NCI-H146 treated with DMSO at 0.1 percent for 48 hours (cell line): ENCODE measurements around the gene TIGD1.

Source experiments
- DNase-seq: peaks from one replicate; lab custom pipeline; 2025; ENCODE audit not compliant: unreplicated experiment; lab: John Stamatoyannopoulos, UW

Gene TIGD1

DNA sequence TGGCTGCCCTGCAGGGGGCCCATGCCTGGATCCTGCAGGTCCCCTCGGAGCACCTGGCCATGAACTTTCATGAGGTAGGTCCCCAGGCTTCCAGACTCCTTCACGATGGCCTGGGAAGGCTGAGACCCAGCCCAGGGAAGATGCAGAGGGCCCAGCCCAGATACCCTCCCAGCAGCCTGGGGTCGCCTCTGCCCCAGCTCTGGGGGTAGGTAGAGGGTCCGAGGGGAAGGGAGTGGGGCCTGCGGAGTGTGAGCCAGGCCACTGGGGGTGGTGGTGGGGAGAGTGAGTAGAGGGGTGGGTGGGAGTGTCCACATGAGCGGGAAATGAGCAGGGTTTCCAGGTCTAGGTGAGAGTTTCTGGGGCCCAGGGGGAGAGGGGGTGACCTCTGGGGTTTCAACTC, 25.6 kb downstream of the TIGD1 start:
- no peak for DNase-seq

DNA sequence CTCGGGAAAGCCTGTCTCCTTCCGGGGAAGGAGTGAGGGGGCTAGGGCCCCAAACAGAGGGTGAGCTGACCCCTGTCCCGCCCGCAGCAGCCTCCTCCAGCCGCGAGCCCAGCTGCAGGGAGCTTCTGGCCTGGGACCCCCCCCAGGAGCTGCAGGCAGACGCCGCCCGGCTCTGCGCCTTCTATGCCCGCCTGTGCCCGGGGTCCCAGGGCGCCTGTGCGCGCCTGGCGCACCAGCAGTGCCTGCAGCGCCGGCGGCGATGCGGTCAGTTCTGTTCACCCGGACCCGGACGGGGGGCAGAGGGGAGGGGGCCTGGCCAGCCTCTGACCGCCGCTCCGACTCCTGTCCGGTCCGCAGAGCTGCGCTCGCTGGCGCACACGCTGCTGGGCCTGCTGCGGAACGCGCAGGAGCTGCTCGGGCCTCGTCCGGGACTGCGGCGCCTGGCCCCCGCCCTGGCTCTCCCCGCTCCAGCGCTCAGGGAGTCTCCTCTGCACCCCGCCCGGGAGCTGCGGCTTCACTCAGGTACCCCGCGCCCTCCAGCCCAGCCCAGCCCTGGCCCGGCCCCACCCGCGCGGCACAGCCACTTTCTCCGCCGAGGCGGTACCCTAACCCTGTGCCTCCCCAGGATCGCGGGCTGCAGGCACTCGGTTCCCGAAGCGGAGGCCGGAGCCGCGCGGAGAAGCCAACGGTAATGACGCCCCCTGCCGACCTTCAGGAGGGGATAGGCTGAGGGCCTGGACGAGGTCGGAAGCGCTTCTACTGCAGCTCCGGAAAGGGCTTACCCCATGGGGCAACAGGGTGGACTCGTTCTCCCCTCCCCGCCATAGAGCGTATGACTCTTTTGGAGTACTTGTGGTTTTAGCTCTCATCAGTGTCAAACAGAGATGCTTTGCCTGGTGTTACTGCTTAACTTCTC, 26.4 kb downstream of the TIGD1 start:
- no peak for DNase-seq

DNA sequence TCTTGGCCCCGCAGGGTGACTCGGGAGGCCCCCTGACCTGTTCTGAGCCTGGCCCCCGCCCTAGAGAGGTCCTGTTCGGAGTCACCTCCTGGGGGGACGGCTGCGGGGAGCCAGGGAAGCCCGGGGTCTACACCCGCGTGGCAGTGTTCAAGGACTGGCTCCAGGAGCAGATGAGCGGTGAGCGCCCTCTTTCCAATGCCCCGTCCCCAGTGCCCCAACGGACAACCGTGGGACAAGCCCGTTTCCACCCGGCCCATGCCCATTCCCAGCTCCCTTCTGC, 27.0 kb downstream of the TIGD1 start:
- DNase-seq = no peak

DNA sequence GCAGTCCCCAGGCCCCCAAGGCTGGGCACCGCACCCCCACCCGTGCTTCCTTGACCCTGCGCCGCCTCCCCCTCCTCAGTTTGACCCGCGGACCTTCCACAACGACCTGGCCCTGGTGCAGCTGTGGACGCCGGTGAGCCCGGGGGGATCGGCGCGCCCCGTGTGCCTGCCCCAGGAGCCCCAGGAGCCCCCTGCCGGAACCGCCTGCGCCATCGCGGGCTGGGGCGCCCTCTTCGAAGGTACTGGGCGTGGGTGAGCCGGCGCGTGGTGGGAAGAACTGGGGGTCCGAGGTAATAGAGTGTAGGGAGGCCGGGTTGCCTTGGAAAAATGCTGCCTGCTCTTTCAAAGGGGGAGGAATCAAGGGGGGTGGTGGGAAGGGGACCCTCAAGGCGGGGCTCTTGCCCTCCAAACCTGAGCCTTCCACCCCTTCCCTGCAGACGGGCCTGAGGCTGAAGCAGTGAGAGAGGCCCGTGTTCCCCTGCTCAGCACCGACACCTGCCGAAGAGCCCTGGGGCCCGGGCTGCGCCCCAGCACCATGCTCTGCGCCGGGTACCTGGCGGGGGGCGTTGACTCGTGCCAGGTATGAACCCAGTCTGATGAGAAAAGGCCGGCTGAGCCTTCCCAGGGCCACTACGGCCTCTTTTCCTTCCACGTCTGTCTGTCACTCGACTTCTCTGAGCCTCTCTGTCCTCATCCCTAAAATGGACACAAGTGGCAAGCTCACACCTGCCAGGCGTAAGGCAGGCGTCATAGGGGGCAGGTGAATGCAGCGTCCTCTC, 27.5 kb downstream of the TIGD1 start:
- DNase-seq = no peak

DNA sequence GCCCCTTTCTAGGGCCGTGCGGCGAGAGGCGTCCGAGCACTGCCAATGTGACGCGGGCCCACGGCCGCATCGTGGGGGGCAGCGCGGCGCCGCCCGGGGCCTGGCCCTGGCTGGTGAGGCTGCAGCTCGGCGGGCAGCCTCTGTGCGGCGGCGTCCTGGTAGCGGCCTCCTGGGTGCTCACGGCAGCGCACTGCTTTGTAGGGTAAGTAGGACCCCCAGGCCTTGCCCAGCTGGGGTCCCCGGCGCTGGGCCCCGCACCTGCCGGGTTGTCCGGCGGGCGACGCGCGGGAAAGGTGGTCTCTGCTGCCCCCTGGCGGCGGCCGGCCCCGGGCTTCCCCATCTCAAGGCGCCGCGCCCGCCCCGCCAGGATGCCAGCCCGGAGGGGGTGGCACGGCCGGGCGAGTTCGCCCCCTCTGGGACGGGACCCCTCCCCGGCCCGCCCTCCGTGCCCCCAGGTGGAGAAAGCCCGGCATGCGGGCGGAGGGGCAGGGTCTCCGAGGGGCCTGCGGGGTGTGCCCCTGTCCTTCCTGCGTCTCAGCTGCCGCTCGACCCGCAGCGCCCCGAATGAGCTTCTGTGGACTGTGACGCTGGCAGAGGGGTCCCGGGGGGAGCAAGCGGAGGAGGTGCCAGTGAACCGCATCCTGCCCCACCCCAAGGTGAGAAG, 28.3 kb downstream of the TIGD1 start:
- no peak for DNase-seq

DNA sequence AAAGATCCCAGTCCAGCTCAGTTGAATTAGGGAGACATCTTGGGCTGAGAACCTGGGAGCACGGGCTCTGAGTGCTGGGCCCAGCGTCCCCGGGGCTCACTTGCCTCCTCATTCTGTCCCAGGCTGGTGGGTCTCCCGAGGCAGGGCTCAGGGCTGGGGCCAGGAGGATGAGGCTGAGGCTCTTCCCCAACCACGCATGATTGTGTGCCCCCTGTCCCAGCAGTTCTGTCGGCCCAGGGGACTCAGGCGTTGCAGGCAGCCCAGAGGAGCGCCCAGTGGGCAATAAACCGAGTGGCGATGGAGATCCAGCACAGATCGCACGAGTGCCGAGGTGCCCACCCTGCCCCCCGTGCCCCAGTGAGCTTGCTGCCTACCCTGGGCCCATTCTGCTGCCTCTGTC, 29.3 kb downstream of the TIGD1 start:
- no peak for DNase-seq

DNA sequence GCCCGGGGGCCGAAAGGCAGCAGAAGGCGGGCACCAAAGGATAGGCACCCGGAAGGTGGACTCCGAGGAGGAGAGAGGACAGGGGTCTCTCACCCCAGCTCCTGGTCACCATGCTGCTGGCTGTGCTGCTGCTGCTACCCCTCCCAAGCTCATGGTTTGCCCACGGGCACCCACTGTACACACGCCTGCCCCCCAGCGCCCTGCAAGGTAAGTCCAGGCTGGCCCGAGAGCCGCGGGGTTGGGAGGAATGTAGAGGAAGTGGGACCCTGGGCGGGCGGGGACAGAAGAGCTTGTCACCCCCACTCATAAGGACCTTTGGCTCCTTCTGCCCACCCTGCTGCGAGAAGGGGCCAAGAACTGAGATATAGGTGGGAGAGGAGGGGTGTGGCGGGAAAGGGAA, 29.9 kb downstream of the TIGD1 start:
- no peak for DNase-seq

DNA sequence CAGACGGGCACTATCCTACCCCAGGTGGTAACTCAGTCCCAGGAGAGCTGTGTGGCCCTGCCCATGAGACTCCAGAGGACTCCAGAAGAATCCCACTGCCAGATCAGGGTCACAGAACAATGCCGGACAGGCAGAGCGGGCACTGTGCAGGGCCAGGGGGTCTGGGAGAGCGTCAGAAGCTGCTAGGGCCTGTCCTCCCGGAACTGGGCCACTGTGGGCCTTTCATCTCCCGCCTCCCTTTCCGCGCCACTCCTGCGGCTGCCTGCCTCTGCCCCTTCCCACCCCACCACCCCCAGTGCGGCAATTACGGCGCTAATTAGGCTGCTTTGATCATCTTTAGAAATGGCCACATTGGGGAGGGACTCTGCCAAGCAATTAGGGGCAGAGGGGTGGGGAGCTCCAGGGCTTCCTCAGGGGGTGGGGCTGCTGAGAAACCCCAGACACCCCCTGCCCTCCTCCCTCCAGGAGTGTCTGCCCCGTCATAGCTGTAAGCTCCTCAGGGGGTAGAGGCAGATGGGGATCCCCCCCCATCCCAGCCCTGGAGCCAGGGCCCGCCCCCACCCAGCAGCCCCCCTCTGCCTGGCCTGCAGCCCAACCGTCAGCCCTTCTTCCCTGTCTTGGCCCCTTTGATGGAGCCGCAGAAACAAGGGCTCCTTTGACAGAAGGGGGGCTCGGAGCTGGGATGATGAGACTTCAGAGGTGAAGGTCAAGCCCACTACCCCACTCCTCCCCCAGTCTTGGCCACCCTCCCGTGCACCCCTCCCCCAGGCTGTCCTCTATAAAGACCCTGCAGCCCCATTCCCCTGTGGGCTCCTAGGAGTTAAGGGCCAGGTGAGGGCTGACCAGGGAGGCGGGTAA, 30.5 kb downstream of the TIGD1 start, which contains the start of gene PRSS56:
Gene PRSS56 (plus strand): TSS at position 808 of the 858 bp plus-strand sequence. CDS start 211 bp downstream, outside the sequence.
- DNase-seq = no peak

DNA sequence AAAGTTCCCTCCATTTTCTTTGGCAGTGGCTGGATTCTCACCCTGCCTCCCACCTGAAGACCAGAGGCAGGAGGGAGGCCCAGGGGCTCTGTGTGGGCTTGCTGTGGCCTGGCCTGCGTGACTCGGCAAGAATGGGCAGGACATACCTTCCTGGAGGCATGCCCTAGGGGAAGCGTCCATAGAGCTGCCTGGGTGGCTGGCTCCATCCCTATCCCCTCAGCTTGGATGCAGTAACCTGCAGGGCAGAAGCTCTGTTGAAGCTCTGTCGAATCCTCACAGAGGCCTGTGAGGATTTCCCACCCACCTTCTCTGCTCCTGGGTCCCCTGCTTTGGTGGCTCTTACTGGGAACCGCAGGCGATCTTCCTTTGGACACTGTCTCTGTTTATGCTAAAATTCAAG, 31.5 kb downstream of the TIGD1 start:
- no peak for DNase-seq

DNA sequence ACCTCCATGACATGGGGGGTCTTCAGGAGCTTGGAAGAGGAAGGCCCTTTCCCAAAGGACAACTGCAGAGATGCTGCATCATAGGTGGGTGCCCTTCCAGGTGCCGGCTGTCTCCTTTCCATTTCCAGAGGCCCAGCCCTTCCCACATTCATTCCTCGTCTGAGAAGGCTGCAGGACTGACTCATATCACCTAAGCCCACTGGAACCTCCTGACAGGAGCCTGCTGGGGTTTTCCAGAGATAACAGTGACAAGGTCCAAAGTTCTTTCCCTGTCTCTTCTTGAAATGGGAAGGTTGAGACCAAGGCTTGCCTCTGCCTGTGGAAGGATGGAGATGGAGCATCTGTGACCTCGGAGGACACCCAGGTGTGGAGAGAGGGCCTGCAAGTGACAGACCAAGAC, 33.8 kb downstream of the TIGD1 start:
- DNase-seq = no peak

DNA sequence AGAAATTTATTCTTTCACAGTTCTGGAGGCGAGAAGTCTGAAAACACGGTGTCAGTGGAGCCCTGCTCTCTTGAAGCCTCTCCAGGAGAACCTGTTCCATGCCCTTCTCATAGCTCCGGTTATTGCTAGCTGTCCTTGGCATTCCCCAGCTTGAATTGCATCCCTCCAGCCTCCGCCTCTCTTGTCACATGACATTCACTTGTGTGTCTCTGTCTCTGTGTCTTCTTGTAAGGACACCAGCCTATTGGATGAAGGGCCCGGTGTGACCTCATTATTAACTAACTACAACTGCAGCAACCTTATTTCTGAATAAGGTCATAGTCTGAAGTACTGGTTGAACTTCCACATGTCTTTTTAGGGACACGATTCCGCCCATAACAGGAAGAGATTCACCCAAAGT, 34.7 kb downstream of the TIGD1 start:
- DNase-seq = no peak

DNA sequence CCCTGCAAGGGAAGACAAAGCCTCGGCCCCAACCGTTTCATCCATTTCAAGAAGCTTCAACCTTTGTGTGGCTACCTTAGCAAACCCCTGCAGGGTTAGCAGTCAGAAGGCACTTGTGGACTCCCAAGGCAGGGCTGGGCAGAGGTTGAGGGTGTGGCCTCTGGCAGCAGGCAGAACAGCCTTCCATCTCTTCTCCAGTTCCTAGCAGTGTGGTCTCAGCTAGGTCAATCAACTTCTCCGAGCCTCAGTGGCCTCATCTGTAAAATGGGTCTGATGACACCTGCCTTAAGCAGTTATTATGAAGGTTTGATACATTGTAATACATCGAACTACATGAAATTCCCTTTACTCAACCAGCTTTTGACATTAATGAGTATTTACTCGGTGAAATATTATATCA, 37.0 kb downstream of the TIGD1 start:
- no peak for DNase-seq

DNA sequence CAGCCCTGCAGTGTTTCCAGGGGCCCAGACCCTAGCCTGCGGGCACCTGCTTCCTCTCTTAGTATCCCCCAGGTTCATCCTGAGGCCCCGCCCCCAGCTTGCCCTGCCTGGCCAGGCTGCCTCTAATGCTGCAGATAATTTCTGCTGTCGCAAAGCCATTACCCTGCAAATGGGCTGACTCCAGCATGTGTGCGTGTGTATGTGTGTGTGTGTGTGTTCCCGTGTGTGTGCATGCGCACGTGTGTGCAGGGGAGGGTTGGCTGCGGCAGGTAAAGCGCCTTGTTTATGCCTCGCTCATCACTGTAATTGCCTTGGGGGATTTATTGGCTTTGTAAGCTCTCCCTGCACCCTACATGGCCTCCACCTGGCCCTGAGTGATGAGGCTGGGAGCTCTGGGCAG, 37.8 kb downstream of the TIGD1 start:
- no peak for DNase-seq

DNA sequence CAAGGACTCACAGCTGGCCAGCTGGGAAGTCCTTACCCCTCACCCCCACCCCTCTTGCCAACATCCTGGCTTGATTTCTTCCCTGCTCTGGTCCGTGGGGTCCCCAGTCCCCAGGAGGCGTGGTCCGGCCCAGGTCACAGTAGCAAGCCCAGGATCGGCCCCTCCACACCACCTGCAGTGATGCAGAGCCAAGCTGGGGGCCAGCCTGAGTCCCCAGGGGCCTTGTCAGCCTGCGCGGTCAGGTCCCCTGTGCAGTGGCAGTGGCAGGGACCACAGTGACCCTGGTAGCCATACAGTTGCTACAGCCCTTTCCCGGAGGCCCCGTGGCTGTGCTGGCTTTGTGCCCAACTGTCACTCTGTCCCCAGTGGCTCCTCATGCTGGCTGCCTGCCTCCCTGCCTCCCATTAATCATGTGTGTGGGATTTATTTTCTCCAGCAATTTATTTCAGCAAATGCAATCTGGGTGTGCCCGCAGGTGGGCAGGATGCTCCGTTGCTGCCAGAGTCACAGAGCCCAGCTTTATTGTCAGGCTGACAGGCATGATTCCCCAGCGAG, 38.9 kb downstream of the TIGD1 start:
- no peak for DNase-seq

DNA sequence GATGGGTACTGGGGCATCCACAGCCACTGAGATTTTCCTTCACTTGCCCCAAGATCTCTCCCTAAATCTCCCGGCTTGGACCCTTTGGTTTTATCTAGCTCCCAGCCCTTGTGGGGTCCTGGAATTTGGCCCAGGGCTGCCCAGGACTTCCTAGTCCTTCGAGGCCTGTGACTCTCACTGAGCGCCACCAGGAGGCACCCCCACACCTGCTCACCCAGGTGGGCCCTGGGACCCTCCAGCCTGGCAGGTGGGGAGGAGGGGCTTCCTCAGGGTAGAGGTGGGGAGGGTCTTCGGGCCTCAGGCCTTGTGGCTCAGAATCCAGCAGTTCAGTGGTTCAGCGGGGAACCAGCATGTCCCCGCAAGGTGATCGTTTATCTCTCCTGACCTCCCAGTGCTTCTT, 42.1 kb downstream of the TIGD1 start:
- DNase-seq = no peak

DNA sequence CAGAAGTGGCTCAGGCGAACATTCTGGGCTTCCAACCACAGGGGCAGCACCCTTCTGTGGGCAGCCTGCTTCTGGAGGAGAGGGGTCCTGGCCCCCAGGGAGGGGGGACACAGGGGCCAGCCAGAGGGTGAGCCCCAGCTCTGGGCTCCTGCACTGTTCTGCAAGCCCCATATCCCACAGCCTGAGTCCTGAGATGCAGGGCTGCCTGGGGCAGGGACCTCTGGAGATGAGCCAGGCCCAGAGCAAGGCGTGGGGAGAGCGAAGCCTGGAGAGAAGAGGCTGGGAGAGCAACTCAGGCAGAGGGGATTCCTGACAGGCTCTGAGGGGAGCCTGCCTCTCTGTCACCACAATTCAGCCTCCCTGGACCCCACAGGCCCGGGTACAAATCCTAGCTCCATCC, 43.6 kb downstream of the TIGD1 start:
- DNase-seq = no peak

DNA sequence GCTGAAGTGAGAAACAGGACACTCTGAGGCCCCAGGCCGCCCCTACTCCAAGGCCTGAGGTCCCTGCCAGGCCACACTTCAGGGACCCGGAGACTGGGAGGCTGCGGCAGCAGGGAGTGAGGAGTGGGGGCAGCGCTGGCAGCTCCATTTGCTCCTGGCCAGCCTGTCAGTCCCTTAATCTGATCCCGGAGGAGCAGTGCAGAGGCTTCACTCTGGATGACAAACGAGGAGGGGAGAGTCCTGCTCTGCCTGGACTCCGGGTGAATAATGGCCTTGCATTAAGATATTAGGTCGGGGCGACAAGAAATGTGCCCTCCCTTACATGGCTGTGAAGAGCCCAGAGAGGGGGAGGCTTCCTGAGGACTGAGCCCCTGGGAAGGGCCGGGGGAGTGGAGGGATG, 44.5 kb downstream of the TIGD1 start:
- DNase-seq = no peak

DNA sequence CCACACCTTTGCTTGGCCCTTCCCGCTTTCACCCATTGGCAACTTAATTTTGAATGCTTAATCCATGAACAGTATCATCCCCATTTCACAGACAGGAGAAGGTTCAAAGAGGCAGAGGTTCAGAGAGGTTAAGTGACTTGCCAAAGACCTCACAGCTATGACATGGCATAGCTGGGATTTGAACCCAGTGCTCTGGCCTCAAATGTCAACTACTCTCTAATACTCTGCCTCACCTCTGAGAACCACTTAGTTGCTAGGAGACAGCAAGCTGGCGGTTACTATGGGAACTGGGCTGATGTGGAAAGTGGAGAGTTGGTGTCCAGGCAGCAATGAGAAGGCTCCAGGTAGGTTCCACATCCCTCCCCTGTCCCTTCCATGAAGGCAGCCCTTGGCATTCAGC, 45.9 kb downstream of the TIGD1 start:
- no peak for DNase-seq

DNA sequence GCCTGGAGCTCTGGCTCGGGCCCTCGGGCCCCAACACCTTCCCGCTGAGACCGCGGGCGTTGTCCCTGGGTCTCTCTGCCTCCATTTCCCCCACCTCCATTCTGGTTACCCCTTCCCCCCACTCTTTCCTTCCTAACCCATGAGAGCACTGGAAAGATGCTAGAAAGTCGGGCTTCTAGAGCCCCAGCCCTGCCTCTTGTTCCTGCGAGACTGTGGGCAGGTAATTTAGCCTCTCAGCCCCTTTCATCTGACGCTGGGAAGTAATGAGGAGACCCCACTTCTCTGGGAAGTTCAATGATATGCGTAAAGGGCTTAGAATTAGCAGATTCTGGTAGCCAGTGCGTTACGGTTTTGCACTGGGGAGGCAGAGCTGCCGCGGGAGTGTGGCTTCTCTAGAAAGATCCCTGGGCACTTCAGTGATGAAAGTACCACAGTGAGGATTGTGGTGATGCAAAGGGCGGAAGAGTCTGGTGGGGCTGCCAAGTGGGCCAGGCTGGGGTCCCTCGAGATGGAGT, 46.5 kb downstream of the TIGD1 start:
- no peak for DNase-seq
